Fibroblast of upper back skin (primary cell): ENCODE measurements around the gene PRUNE2.
"Not testable (repeated sequence)": the region's sequence is repeated elsewhere in the genome, so short reads cannot be mapped to it uniquely, and the experiment has no call there.

Experiments used
- DNase-seq: peaks from one replicate; pipeline ENCODE4 v3.0.0-alpha.2; 2013

Gene PRUNE2

GRCh38 chr9:76793784-76794431, 112.0 kb downstream of the PRUNE2 start:
- DNase-seq, result no peak

DNA sequence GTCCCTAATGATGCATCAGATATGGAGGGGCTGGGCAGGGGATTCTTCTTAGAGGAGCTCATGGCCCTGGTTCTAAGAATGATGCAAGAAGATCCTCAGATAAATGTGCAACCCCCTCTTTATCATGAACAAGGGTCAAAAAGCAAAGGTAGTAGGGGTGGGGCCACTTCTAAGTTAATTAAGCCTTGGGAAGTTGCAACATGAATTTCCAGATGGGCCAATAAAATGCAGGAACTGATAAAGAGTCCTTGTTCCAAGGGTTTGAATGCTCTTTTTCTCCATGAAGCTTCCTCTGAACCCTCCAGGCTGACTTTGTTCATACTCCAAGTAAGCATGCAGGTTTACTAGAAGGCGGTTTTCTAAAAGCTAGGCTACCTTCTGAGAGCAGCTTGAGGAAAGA, 116.1 kb downstream of the PRUNE2 start:
- no peak for DNase-seq

- no peak for DNase-seq
These were observed 118.2 kb downstream of the PRUNE2 start for GRCh38 chr9:76787677-76788076.

DNA sequence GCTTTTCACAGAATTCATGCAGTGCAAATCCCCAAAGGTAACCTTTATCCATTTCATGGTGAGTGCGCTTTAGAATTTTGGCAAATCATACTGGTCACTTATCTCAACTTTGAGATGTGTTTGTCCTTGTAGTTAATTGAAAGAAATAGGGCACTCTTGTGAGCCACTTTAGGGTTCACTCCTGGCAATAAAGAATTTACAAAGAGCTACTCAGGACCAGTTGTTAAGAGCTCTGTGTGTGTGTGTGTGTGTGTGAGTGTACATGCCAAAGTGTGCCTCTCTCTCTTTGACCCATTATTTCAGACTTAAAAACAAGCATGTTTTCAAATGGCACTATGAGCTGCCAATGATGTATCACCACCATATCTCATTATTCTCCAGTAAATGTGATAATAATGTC, 120.4 kb downstream of the PRUNE2 start:
- DNase-seq, result no peak

DNA sequence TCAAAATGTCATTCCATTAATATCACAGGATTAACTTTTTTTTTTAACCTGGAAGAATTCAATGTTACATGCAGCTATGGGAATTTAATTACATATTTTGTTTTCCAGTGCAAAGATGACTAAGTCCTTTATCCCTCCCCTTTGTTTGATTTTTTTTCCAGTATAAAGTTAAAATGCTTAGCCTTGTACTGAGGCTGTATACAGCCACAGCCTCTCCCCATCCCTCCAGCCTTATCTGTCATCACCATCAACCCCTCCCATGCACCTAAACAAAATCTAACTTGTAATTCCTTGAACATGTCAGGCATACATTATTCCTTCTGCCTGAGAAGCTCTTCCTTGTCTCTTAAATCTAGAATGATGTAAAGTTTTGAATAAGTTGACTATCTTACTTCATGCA, 121.0 kb downstream of the PRUNE2 start:
- DNase-seq, result no peak

- peak; percentile 30 for DNase-seq
These were observed 133.0 kb downstream of the PRUNE2 start for GRCh38 chr9:76772686-76773445.

GRCh38 chr9:76766126-76766525, 139.8 kb downstream of the PRUNE2 start:
- no peak for DNase-seq

DNA sequence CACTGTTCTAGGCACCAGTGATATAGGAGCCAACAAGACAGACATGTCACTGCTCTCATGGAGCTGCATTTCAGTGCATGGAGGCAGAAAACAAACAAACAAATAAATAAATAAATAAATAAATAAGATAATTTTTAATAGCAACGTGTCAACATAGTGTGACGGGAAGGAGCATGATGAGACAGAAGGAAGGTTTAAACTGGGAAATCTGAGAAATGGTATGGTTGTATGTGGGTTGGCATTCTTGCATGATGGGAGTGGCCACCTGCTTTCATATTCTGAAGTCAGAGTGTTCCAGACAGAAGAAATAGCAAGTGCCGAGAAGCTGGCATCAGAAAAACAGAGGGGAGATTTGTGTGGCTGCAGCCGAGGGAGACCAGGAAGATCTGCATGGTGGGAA, 141.8 kb downstream of the PRUNE2 start, which contains the start of gene PCA3:
PCA3 (plus strand) TSS at position 301 of the 400 bp plus-strand sequence.
- no peak for DNase-seq

- DNase-seq, result peak; percentile 6
These were observed 144.5 kb downstream of the PRUNE2 start for GRCh38 chr9:76761448-76761847.

- DNase-seq, result no peak
These were observed 146.2 kb downstream of the PRUNE2 start for GRCh38 chr9:76759732-76760131.

- DNase-seq, result peak; percentile 37
These were observed 147.4 kb downstream of the PRUNE2 start for GRCh38 chr9:76758476-76758875.

GRCh38 chr9:76756941-76757673, 148.8 kb downstream of the PRUNE2 start:
- DNase-seq, result no peak

DNA sequence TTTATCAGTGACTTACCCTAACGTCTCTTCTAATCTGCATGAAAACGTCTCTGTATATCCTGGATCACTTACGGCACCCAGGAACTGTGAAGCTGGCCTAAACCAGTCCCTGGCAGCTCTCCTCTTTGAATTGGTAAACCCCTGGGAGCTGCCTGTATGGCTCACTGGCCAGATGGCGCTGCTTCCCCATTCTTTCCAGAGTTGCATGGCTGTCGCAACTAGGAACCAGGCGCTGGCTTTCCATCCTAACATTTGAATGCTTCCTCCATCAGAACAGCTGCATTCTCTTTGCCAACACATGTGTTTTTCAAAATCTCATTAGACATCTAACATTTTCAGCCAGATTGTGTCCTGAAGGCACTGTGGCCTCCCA, 149.7 kb downstream of the PRUNE2 start:
- DNase-seq, result peak; percentile 33

GRCh38 chr9:76751001-76751400, 154.9 kb downstream of the PRUNE2 start:
- DNase-seq, result no peak

- DNase-seq, result no peak
These were observed 161.6 kb downstream of the PRUNE2 start for GRCh38 chr9:76744336-76744735.

- DNase-seq, result no peak
These were observed 162.0 kb downstream of the PRUNE2 start for GRCh38 chr9:76743931-76744330.

GRCh38 chr9:76742890-76743289, 163.0 kb downstream of the PRUNE2 start:
- not testable (repeated sequence) for DNase-seq

GRCh38 chr9:76741524-76741923, 164.4 kb downstream of the PRUNE2 start:
- DNase-seq, result no peak

DNA sequence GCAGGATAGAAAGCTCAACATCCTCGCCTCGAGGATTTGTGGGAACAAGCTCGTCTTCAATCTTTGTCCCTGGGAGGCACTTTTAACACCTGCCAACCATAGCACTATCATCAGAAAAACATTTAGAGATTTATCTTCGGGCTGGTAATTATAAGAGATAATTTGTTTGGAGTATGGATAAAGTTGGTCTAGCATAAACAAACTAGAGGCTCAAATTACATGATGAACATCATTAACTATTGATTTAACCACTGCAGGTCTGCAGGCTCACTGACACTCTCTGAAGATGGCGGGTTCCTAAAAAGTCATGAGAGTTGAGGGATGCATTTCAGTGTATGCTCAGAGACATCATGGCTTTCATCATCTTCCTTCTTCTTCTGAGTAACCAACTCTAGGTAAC, 167.5 kb downstream of the PRUNE2 start:
- no peak for DNase-seq

GRCh38 chr9:76737154-76737902, 168.6 kb downstream of the PRUNE2 start:
- no peak for DNase-seq

DNA sequence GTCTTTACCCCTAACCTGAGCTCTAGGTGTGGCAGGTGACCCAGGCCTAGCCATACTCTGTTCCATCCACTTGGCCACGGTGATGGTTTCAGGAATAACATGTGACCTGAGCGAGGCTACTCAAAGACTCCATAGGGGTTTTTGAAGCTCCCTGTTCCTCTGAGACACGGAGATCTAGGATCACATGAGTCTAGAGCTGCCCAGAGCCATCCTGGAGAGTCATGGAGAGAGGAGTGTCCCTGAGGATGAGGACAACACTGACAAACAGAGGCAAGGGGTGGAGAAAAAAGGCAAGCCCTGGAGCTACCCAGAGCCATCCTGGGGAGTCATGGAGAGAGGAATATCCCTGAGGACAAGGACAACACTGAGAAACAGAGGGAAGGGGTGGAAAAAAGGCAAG, 171.2 kb downstream of the PRUNE2 start:
- no peak for DNase-seq

- DNase-seq, result peak; percentile 74
These were observed 172.8 kb downstream of the PRUNE2 start for GRCh38 chr9:76733096-76733495.

DNA sequence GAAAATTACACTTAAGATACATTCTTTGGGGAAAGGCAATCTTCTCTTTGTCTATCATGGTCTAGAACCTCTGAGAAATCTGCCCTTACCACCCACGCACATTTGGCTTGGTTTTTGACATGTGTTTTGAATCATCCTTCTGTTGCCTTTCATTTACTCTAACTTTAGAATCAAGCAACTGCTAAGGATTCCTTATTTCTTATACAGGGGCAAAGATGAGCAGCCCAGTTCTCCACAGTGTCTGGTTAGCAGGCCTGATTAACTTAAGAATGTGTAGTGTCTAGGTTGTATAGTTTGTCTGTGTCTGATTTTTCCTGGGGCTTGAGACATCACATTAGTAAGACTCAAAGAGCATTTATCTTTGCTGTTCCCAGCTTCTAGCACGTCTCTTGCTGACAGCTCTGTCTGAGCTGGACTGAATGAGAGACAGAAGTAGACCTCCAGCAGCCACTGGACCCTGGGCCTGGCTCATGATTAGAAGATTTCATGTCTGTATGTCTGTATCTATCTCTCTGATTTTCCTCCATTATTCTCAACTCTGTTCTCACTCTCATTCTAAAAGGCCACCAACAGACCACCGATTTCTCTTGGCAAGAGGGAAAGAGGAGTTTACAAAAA, 173.5 kb downstream of the PRUNE2 start:
- peak; percentile 97 for DNase-seq
